MM.1S (cell line): ENCODE data around the gene APOF.
"Not testable (repeated sequence)": the region's sequence is repeated elsewhere in the genome, so short reads cannot be mapped to it uniquely, and the experiment has no call there.

Source experiments
- DNase-seq: peaks from one replicate; pipeline ENCODE4 v3.0.0-alpha.2; 2015
- H2AFZ ChIP-seq: fragments of 300-600 bp; sonication (generic); 2 replicates; pipeline ENCODE4 v1.6.0; 2016; ENCODE audit warnings: antibody characterized with exemption, low read length
- H3F3A ChIP-seq: fragments of 300-600 bp; sonication (generic); 2 replicates; pipeline ENCODE4 v1.6.1; 2016; ENCODE audit warnings: mild to moderate bottlenecking, antibody characterized with exemption, low read length, moderate library complexity, mixed read lengths; ENCODE audit not compliant: insufficient read depth
- H3K27ac ChIP-seq: fragments of 300-600 bp; sonication (generic); 2 replicates; pipeline ENCODE4 v1.5.1; 2016; ENCODE audit warnings: mild to moderate bottlenecking, low read length
- H3K27me3 ChIP-seq: fragments of 300-600 bp; sonication (generic); replicated peaks from 2 replicates; pipeline ENCODE4 v1.6.0; 2016; ENCODE audit warnings: low read length; ENCODE audit not compliant: insufficient read depth
- H3K36me3 ChIP-seq: fragments of 300-600 bp; sonication (generic); replicated peaks from 2 replicates; pipeline ENCODE4 v1.6.1; 2016; ENCODE audit warnings: mild to moderate bottlenecking, low read length, mixed read lengths; ENCODE audit not compliant: insufficient read depth
- H3K4me1 ChIP-seq: fragments of 300-600 bp; sonication (generic); 2 replicates; pipeline ENCODE4 v1.6.1; 2016; ENCODE audit warnings: low read length, mixed read lengths
- H3K4me2 ChIP-seq: fragments of 300-600 bp; sonication (generic); 2 replicates; pipeline ENCODE4 v1.6.0; 2016; ENCODE audit warnings: low read depth, low read length
- H3K4me3 ChIP-seq: fragments of 300-600 bp; sonication (generic); 2 replicates; pipeline ENCODE4 v1.5.1; 2016; ENCODE audit warnings: low read length, mixed read lengths
- H3K79me2 ChIP-seq: fragments of 300-600 bp; sonication (generic); 2 replicates; pipeline ENCODE4 v1.6.1; 2016; ENCODE audit warnings: mixed run types, low read length, mixed read lengths
- H3K9ac ChIP-seq: fragments of 300-600 bp; sonication (generic); 2 replicates; pipeline ENCODE4 v1.6.1; 2016; ENCODE audit warnings: low read length, mixed read lengths
- H3K9me2 ChIP-seq: fragments of 300-600 bp; sonication (generic); replicated peaks from 2 replicates; pipeline ENCODE4 v1.6.1; 2016; ENCODE audit warnings: mild to moderate bottlenecking, low read length, mixed read lengths; ENCODE audit not compliant: insufficient read depth
- H3K9me3 ChIP-seq: fragments of 300-600 bp; sonication (generic); replicated peaks from 2 replicates; pipeline ENCODE4 v1.6.1; 2016; ENCODE audit warnings: mild to moderate bottlenecking, low read length, mixed read lengths; ENCODE audit not compliant: insufficient read depth
- H4K20me1 ChIP-seq: fragments of 300-600 bp; sonication (generic); 2 replicates; pipeline ENCODE4 v1.6.1; 2016; ENCODE audit warnings: mild to moderate bottlenecking, low read length, moderate library complexity, mixed read lengths; ENCODE audit not compliant: insufficient read depth
- EZH2 ChIP-seq: fragments of 300-600 bp; sonication (generic); optimal IDR thresholded peaks from 2 replicates; pipeline ENCODE3; 2017; ENCODE audit warnings: low read depth, mild to moderate bottlenecking, antibody characterized with exemption, low read length, mixed read lengths
- EZH2phosphoT487 ChIP-seq: fragments of 300-600 bp; sonication (generic); IDR thresholded peaks from 2 replicates; pipeline ENCODE4 v1.6.1; 2018; ENCODE audit warnings: antibody characterized with exemption, low read length
- TF ChIP-seq, protein P1 (sequence below): fragments of 300-600 bp; sonication (generic); IDR thresholded peaks from 2 replicates; pipeline ENCODE4 v1.5.1; 2016; ENCODE audit warnings: antibody characterized with exemption, low read length, mixed read lengths

Gene APOF

DNA sequence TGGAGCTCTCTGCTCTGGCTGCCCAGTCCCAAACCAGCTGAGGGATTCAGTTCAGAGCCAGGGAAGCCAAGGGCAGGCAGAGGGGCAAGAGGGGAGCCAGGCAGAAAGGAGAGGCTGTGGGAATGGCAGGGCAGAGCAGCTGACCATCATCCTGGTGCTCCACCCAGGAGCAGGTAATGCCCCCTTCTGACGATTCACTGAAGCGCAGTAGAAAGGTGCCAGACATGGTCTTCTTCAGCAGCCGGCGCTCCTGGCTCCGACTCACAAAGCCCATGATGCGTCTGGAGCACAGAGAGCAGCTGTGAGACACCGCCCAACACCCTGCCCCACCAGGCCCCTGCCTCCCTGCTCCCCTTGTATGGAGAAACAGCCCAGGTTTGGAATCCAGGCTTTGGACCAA lies 16.0 kb downstream of the APOF start:
- H3K36me3 ChIP-seq = peaks cover 17% of the 10 kb centered on the region

DNA sequence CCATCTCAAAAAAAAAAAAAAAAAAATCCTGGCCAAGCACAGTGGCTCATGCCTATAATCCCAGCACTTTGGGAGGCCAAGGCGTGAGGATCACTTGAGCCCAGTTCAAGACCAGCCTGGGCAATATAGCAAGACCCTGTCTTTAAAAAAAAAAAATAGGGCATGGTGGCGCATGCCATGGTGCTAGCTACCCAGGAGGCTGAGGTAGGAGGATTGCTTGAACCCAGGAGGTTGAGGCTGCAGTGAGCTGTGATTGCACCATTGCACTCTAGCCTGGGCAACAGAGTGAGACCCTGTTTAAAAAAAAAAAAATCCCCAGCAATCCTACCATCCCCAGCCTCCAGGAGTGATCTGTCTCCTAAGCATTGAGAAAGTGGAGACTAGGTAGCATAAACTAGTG lies 20.4 kb downstream of the APOF start:
- not testable (repeated sequence) for H3K36me3 ChIP-seq, H3K9me3 ChIP-seq, H3K9me2 ChIP-seq, H4K20me1 ChIP-seq, H3K4me2 ChIP-seq, H3K9ac ChIP-seq, DNase-seq, H2AFZ ChIP-seq, H3K4me3 ChIP-seq, H3K27ac ChIP-seq, H3K27me3 ChIP-seq
- Histone ChIP-seq H3K4me1 (peaks cover 28% of the 10 kb centered on the region), H3K79me2 (peaks cover 19% of the 10 kb centered on the region), H3F3A (peaks cover 30% of the 10 kb centered on the region)

More for the DNA sequence above, 16.0 kb downstream of the APOF start:
- Histone ChIP-seq H3K4me1 (no peaks in the 10 kb centered on the region), H3F3A (no peaks in the 10 kb centered on the region), H3K9ac (no peak overlapping the region), H3K9me3 (no peaks in the 10 kb centered on the region), H4K20me1 (no peaks in the 10 kb centered on the region), H3K79me2 (peaks cover 5% of the 10 kb centered on the region; the same call in 1 of the 2 replicates), H3K4me2 (no peak overlapping the region), H3K27ac (no peak overlapping the region), H3K9me2 (no peaks in the 10 kb centered on the region), H2AFZ (no peak overlapping the region), H3K4me3 (no peak overlapping the region), H3K27me3 (no peaks in the 10 kb centered on the region)
- no peak for TF ChIP-seq EZH2phosphoT487
- TF ChIP-seq EZH2 = no peak
- TF ChIP-seq, protein P1, sequence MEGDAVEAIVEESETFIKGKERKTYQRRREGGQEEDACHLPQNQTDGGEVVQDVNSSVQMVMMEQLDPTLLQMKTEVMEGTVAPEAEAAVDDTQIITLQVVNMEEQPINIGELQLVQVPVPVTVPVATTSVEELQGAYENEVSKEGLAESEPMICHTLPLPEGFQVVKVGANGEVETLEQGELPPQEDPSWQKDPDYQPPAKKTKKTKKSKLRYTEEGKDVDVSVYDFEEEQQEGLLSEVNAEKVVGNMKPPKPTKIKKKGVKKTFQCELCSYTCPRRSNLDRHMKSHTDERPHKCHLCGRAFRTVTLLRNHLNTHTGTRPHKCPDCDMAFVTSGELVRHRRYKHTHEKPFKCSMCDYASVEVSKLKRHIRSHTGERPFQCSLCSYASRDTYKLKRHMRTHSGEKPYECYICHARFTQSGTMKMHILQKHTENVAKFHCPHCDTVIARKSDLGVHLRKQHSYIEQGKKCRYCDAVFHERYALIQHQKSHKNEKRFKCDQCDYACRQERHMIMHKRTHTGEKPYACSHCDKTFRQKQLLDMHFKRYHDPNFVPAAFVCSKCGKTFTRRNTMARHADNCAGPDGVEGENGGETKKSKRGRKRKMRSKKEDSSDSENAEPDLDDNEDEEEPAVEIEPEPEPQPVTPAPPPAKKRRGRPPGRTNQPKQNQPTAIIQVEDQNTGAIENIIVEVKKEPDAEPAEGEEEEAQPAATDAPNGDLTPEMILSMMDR = peak; percentile 18
- DNase-seq = no peak

DNA sequence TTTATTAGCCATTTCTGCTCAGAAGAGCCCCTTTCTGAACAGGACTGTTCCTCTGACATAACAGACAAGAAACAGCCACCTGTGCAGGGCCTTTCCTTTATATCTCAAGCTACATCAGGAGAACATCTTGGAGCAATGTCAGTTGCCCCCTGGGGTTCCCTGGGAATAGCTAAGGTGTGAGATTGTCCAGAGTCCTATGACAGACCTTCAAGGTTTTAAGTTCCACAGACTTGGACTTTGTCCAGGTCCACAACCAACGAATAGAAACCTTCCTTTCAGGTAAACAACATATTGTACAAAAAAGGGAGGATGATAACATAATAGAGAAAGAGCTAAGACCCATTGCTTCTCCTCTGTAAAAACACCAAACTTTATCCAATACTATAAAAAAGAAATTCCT lies 21.0 kb downstream of the APOF start:
- no peak for DNase-seq
- peaks cover 19% of the 10 kb centered on the region for H3K79me2 ChIP-seq
- H3K4me3 ChIP-seq = no peak overlapping the region
- H3K9me3 ChIP-seq = no peaks in the 10 kb centered on the region
- peaks cover 32% of the 10 kb centered on the region for H3K4me1 ChIP-seq
- H3K27me3 ChIP-seq = no peaks in the 10 kb centered on the region
- TF ChIP-seq EZH2phosphoT487 = no peak
- TF ChIP-seq EZH2 = no peak
- peaks cover 30% of the 10 kb centered on the region for H3F3A ChIP-seq
- H3K36me3 ChIP-seq = no peaks in the 10 kb centered on the region
- no peak overlapping the region for H3K4me2 ChIP-seq
- H3K27ac ChIP-seq = no peak overlapping the region
- no peaks in the 10 kb centered on the region for H4K20me1 ChIP-seq
- no peak overlapping the region for H2AFZ ChIP-seq
- no peak overlapping the region for H3K9ac ChIP-seq
- H3K9me2 ChIP-seq = no peaks in the 10 kb centered on the region

DNA sequence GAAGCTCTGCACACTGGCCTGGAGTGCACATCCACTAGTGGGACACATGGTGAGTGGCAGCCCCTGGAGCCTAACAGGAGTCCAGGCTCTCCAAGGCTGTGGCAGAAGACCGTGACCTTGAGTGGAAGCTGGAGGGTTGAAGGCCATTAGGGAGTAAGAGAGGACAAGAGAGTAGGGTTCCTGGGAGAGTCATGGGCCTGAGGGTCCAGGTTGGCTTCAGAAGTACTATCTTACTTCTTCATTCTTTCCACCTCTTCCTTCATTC lies 23.6 kb downstream of the APOF start:
- peak overlapping the region; percentile 73 for H3K4me3 ChIP-seq
- peaks cover 38% of the 10 kb centered on the region for H3F3A ChIP-seq
- peak overlapping the region; percentile 92 for H3K9ac ChIP-seq
- peak; percentile 30 for DNase-seq
- no peaks in the 10 kb centered on the region for H3K9me2 ChIP-seq
- peak overlapping the region; percentile 99 for H3K4me2 ChIP-seq
- no peaks in the 10 kb centered on the region for H3K27me3 ChIP-seq
- H4K20me1 ChIP-seq = no peaks in the 10 kb centered on the region
- no peaks in the 10 kb centered on the region for H3K9me3 ChIP-seq
- peaks cover 19% of the 10 kb centered on the region for H3K79me2 ChIP-seq
- H3K4me1 ChIP-seq = peaks cover 40% of the 10 kb centered on the region
- peak overlapping the region; percentile 99 for H3K27ac ChIP-seq
- H2AFZ ChIP-seq = peak overlapping the region; percentile 49; the same call in 1 of the 2 replicates
- no peaks in the 10 kb centered on the region for H3K36me3 ChIP-seq
- TF ChIP-seq, protein P1 = no peak
- TF ChIP-seq EZH2phosphoT487 (no peak), EZH2 (no peak)
